ENCODE results near the gene ACTL10. TPM values are rescaled to one million over a fixed set of nuclear protein-coding genes. Genes with fewer than 3 reads are reported as not detected.
"Not testable (repeated sequence)": the region's sequence is repeated elsewhere in the genome, so short reads cannot be mapped to it uniquely, and the experiment has no call there.

The ACTL10 gene
- total RNA-seq, 1 experiment from 2014 or later, result 0.46 TPM

- Mint-ChIP-seq H3K27me3 (ENCODE audit: low read depth) (peaks cover 21% of the 10 kb centered on the region), H3K4me3 (no peak overlapping the region), H3K4me1 (peaks cover 18 to 19% of the 10 kb centered on the region in 2 experiments), H3K36me3 (ENCODE audit: insufficient read depth in 1 of 3, low read depth in 3 of 3) (peaks cover 9 to 20% (median 12%) of the 10 kb centered on the region in 3 experiments), H3K9me3 (peaks cover 24 to 25% of the 10 kb centered on the region in 2 experiments), H3K27ac (no peak overlapping the region)
- no peak overlapping the region for H3K4me2 ChIP-seq (ENCODE audit: insufficient read depth, insufficient read length, low read length)
- no peaks in the 10 kb centered on the region for H3K9me3 ChIP-seq (ENCODE audit: control insufficient read depth, low read depth, low read length)
- H2AFZ ChIP-seq (ENCODE audit: low read length), result no peak overlapping the region
- no peak overlapping the region for H3K14ac ChIP-seq (ENCODE audit: insufficient read depth, low read length)
- H3K79me2 ChIP-seq (ENCODE audit: insufficient read depth, low read length), result no peaks in the 10 kb centered on the region
- no peak overlapping the region for H2BK15ac ChIP-seq (ENCODE audit: low read depth, low read length)
- WGBS (ENCODE audit: extremely low coverage, insufficient read length, low lambda C conversion rate), result no CpG with 5 or more reads among the region's 8 CpGs
- no peak overlapping the region for H4K8ac ChIP-seq (replicated peaks; ENCODE audit: insufficient read length, low read depth, low read length)
- H4K91ac ChIP-seq (ENCODE audit: insufficient read length, low read depth, low read length), result no peak overlapping the region
- H2BK5ac ChIP-seq (ENCODE audit: insufficient read length, low read length), result no peak overlapping the region
- no peak overlapping the region for H2AK5ac ChIP-seq (ENCODE audit: insufficient read length, low read length)
- TF ChIP-seq CTCF (conservative IDR thresholded peaks at IDR 0.05), result no peak
- H3K23ac ChIP-seq (ENCODE audit: insufficient read length, low read depth, low read length), result no peak overlapping the region
- no peak overlapping the region for H3K56ac ChIP-seq (ENCODE audit: insufficient read length, low read depth, low read length)
- H3K79me1 ChIP-seq (ENCODE audit: insufficient read depth, low read depth, low read length, poor library complexity, severe bottlenecking), result no peaks in the 10 kb centered on the region
- no peak overlapping the region for H2BK120ac ChIP-seq (ENCODE audit: low read depth, low read length, poor library complexity, severe bottlenecking)
- H3K4ac ChIP-seq (ENCODE audit: low read depth, low read length), result no peak overlapping the region
- H3K27ac ChIP-seq (ENCODE audit: insufficient read length, low read depth, low read length), result no peak overlapping the region
- no peak for DNase-seq
- no peaks in the 10 kb centered on the region for H3K23me2 ChIP-seq (ENCODE audit: insufficient read length, low read depth, low read length, poor library complexity, severe bottlenecking)
- H3K9ac ChIP-seq (ENCODE audit: extremely low read depth, insufficient read length, low read length), result no peak overlapping the region
- H3K4me1 ChIP-seq (ENCODE audit: insufficient read depth, low read length), result no peaks in the 10 kb centered on the region
- H4K5ac ChIP-seq (ENCODE audit: insufficient read length, low read depth, low read length), result no peak overlapping the region
- no peak overlapping the region for H3K18ac ChIP-seq (ENCODE audit: insufficient read length, low read depth, low read length)
- no peak overlapping the region for H2BK20ac ChIP-seq (ENCODE audit: low read depth, low read length, poor library complexity, severe bottlenecking)
- H3K27me3 ChIP-seq (ENCODE audit: insufficient read depth, low read length), result no peaks in the 10 kb centered on the region
- H3T11ph ChIP-seq (ENCODE audit: low read length), result no peak overlapping the region
- no peak overlapping the region for H2BK12ac ChIP-seq (ENCODE audit: insufficient read length, low read depth, low read length)
- H4K20me1 ChIP-seq (ENCODE audit: control insufficient read depth, insufficient read depth, insufficient read length), result no peaks in the 10 kb centered on the region
These were observed 30.4 kb downstream of the ACTL10 start for GRCh38 chr20:33697129-33697528.

DNA sequence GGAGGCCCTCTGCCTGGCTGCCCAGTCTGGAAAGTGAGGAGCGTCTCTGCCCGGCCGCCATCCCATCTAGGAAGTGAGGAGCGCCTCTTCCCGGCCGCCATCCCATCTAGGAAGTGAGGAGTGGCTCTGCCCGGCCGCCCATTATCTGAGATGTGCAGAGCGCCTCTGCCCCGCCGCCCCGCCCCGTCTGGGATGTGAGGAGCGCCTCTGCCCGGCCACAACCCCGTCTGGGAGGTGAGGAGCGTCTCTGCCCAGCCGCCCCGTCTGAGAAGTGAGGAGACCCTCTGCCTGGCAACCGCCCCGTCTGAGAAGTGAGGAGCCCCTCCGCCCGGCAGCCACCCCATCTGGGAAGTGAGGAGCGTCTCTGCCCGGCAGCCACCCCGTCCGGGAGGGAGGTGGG is 32.2 kb downstream of the ACTL10 start:
- not testable (repeated sequence) for H3K27ac ChIP-seq (ENCODE audit: insufficient read length, low read depth, low read length); H3K23me2 ChIP-seq (ENCODE audit: insufficient read length, low read depth, low read length, poor library complexity, severe bottlenecking); H3K4me2 ChIP-seq (ENCODE audit: insufficient read depth, insufficient read length, low read length); DNase-seq; H3K23ac ChIP-seq (ENCODE audit: insufficient read length, low read depth, low read length); H3K9me3 ChIP-seq (ENCODE audit: control insufficient read depth, low read depth, low read length); H3K79me1 ChIP-seq (ENCODE audit: insufficient read depth, low read depth, low read length, poor library complexity, severe bottlenecking); H3K4ac ChIP-seq (ENCODE audit: low read depth, low read length); H3K27me3 ChIP-seq (ENCODE audit: insufficient read depth, low read length); H3K4me1 Mint-ChIP-seq; H2BK20ac ChIP-seq (ENCODE audit: low read depth, low read length, poor library complexity, severe bottlenecking); H4K20me1 ChIP-seq (ENCODE audit: control insufficient read depth, insufficient read depth, insufficient read length); H3K79me2 ChIP-seq (ENCODE audit: insufficient read depth, low read length); H3K4me3 Mint-ChIP-seq; H3K27ac Mint-ChIP-seq; H2BK12ac ChIP-seq (ENCODE audit: insufficient read length, low read depth, low read length); H3K9ac ChIP-seq (ENCODE audit: extremely low read depth, insufficient read length, low read length); H2BK15ac ChIP-seq (ENCODE audit: low read depth, low read length); H4K8ac ChIP-seq (replicated peaks; ENCODE audit: insufficient read length, low read depth, low read length); H3K18ac ChIP-seq (ENCODE audit: insufficient read length, low read depth, low read length); H2BK120ac ChIP-seq (ENCODE audit: low read depth, low read length, poor library complexity, severe bottlenecking); H3K4me1 ChIP-seq (ENCODE audit: insufficient read depth, low read length); H4K5ac ChIP-seq (ENCODE audit: insufficient read length, low read depth, low read length); H2AK5ac ChIP-seq (ENCODE audit: insufficient read length, low read length); H2BK5ac ChIP-seq (ENCODE audit: insufficient read length, low read length); H3T11ph ChIP-seq (ENCODE audit: low read length); H4K91ac ChIP-seq (ENCODE audit: insufficient read length, low read depth, low read length); H3K56ac ChIP-seq (ENCODE audit: insufficient read length, low read depth, low read length); H3K14ac ChIP-seq (ENCODE audit: insufficient read depth, low read length); H2AFZ ChIP-seq (ENCODE audit: low read length)
- WGBS (ENCODE audit: extremely low coverage, insufficient read length, low lambda C conversion rate), result no CpG with 5 or more reads among the region's 27 CpGs
- peaks cover 10 to 27% (median 14%) of the 10 kb centered on the region in 3 experiments for H3K36me3 Mint-ChIP-seq (ENCODE audit: insufficient read depth in 1 of 3, low read depth in 3 of 3)
- peaks cover 16% of the 10 kb centered on the region for H3K27me3 Mint-ChIP-seq (ENCODE audit: low read depth)
- peaks cover 26 to 33% of the 10 kb centered on the region in 2 experiments for H3K9me3 Mint-ChIP-seq

Measured in H9 (cell line).